ENCODE data around the gene KRTAP27-1.

The KRTAP27-1 gene

DNA sequence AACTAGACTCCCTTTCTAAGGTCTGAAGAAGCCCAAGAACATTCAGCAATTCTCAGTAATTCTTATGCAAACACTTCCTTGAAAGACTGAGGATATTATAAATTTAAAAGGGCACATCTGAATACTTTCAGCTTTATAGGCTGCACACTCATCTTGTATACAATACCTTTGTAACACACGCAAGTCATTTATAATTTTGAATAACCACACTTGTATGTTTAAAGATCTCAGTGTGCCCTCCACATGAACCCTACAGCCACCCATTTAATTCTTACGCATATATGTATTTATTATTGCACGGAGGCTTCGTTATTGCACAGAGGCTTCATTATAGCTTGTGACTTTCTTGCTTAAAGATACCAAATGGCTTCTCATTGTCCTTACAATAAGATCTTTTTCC, 1.2 kb upstream of the KRTAP27-1 start:
- Histone ChIP-seq H3K4me1 (ENCODE audit: control insufficient read depth, insufficient read depth, low read length, unreplicated experiment) (no peaks in the 10 kb centered on the region), H3K79me2 (ENCODE audit: control insufficient read depth, insufficient read depth, low read length, unreplicated experiment) (no peaks in the 10 kb centered on the region), H3K27ac (ENCODE audit: low read depth, low read length) (no peak overlapping the region), H2AFZ (ENCODE audit: low read length, unreplicated experiment) (no peak overlapping the region), H3K36me3 (ENCODE audit: insufficient read depth, low read length) (no peaks in the 10 kb centered on the region), H3K27me3 (ENCODE audit: insufficient read depth, low read length) (no peaks in the 10 kb centered on the region), H3K4me3 (ENCODE audit: low read depth, low read length) (no peak overlapping the region)

DNA sequence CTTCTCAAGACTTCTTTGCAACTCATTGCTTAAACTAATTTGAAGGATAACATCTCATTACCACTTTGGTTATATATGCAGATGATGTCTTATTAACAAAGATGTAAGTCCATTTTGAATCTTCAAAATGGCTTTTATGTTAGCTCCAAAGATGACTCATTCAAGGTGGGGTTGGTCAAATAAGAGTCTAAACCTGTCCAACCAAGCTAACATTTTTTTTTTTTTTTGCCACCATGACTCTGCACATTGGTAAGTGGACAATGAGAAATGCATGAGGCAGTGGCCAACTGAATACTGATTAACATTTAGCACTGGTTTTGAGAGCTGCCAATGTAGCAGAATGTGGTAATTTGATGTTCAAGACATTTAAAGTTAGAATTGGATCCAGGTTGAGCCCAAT, 278 bp upstream of the KRTAP27-1 start:
- Histone ChIP-seq H3K36me3 (ENCODE audit: insufficient read depth, low read length) (no peaks in the 10 kb centered on the region), H2AFZ (ENCODE audit: low read length, unreplicated experiment) (no peak overlapping the region), H3K27ac (ENCODE audit: low read depth, low read length) (no peak overlapping the region), H3K4me3 (ENCODE audit: low read depth, low read length) (no peak overlapping the region), H3K4me1 (ENCODE audit: control insufficient read depth, insufficient read depth, low read length, unreplicated experiment) (no peaks in the 10 kb centered on the region), H3K79me2 (ENCODE audit: control insufficient read depth, insufficient read depth, low read length, unreplicated experiment) (no peaks in the 10 kb centered on the region), H3K27me3 (ENCODE audit: insufficient read depth, low read length) (no peaks in the 10 kb centered on the region)

DNA sequence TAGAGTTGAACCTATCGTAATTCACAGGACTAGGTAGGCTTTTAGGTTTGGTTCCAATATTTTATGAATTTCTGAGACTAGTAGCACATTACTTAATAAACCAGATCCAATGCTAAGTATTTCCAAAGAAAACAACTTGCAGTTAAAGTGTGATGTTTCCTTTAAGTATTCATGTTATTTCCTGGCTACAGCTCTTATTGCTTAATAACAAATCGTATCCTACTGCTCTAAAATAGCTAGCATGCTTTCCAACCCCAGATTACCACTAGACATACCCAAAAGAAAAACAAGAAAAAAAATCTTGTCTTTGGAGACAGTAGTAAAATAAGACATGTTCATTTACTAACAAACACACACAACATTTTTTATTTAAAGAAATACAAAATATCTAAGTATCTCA, 898 bp downstream of the KRTAP27-1 start:
- H3K79me2 ChIP-seq (ENCODE audit: control insufficient read depth, insufficient read depth, low read length, unreplicated experiment) = no peaks in the 10 kb centered on the region
- no peaks in the 10 kb centered on the region for H3K27me3 ChIP-seq (ENCODE audit: insufficient read depth, low read length)
- no peaks in the 10 kb centered on the region for H3K4me1 ChIP-seq (ENCODE audit: control insufficient read depth, insufficient read depth, low read length, unreplicated experiment)
- no peaks in the 10 kb centered on the region for H3K36me3 ChIP-seq (ENCODE audit: insufficient read depth, low read length)
- H3K27ac ChIP-seq (ENCODE audit: low read depth, low read length) = no peak overlapping the region
- no peak overlapping the region for H2AFZ ChIP-seq (ENCODE audit: low read length, unreplicated experiment)
- H3K4me3 ChIP-seq (ENCODE audit: low read depth, low read length) = no peak overlapping the region

DNA sequence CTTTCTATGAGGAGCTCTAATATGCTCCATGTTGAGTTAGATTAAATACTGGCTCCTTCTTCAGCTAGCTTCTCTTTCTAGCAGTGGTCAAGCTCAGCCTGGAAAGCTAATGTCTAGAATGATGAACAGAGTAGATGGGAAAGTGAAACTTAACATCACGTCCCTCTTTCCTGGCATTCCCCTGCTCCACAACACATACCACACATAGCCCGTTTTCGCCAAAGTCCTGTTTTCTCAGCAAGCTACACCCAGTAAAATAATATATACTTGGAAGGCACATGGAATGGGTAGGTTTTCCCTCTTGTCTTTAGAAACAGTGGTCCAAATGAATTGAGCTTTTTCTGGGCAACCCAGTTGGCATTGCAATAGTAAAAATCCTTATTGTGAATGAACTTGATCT, 3.8 kb downstream of the KRTAP27-1 start:
- Histone ChIP-seq H3K27me3 (ENCODE audit: insufficient read depth, low read length) (no peaks in the 10 kb centered on the region), H3K4me3 (ENCODE audit: low read depth, low read length) (peak overlapping the region; percentile 8; the same call in 1 of the 2 replicates), H3K79me2 (ENCODE audit: control insufficient read depth, insufficient read depth, low read length, unreplicated experiment) (no peaks in the 10 kb centered on the region), H3K36me3 (ENCODE audit: insufficient read depth, low read length) (no peaks in the 10 kb centered on the region), H2AFZ (ENCODE audit: low read length, unreplicated experiment) (no peak overlapping the region), H3K4me1 (ENCODE audit: control insufficient read depth, insufficient read depth, low read length, unreplicated experiment) (no peaks in the 10 kb centered on the region), H3K27ac (ENCODE audit: low read depth, low read length) (no peak overlapping the region)

DNA sequence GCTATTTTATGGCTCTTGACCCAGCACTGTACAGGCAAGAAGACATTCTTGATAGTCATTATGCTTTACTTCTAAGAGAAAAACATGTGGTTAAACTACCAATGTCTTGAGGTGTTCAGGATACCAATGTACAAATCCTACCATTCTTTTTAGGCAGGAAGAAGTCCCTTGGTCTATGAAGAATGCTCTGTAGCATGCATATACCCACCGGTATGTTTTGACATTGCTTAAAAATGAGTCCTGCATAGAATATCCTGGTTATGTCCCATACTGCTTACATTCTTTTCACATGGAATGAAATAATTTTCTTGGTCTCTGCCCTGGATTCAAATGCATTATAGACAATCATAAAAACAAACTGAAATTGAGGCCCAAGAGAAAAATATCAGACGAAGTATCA, 4.8 kb downstream of the KRTAP27-1 start:
- Histone ChIP-seq H2AFZ (ENCODE audit: low read length, unreplicated experiment) (no peak overlapping the region), H3K27me3 (ENCODE audit: insufficient read depth, low read length) (no peaks in the 10 kb centered on the region), H3K4me3 (ENCODE audit: low read depth, low read length) (no peak overlapping the region), H3K79me2 (ENCODE audit: control insufficient read depth, insufficient read depth, low read length, unreplicated experiment) (no peaks in the 10 kb centered on the region), H3K36me3 (ENCODE audit: insufficient read depth, low read length) (no peaks in the 10 kb centered on the region), H3K27ac (ENCODE audit: low read depth, low read length) (no peak overlapping the region), H3K4me1 (ENCODE audit: control insufficient read depth, insufficient read depth, low read length, unreplicated experiment) (no peaks in the 10 kb centered on the region)

DNA sequence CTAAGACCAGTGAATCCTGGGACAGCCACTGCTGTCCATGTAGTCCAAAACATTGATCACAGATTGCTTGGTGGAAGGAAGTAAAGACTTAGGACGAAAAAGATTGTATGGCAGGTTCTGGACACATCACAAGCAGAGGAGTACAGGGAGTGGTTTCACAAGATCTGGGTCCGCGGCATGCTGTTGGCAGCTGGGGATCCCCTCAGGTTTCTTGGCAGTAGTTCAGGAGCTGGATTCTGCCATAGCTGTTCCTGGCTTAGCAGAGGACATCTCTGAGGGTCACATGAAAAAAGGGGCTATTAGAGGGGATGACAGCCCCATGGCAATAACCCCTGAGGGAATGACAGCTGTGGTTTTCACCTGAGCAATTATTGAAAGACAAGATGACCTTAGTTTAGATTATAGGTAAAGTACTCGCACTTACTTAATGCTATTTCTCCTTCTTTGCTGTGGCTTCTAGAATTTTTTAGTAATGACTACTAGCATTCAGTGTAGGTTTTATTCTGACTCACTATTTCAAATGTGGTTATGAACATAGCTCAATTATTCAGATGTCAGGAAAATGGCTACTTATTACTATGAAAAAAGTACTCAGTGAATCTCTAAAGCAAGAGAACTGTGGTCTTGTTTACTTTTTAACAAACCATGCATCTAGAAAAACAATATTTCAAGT, 8.2 kb downstream of the KRTAP27-1 start:
- Histone ChIP-seq H3K4me3 (ENCODE audit: low read depth, low read length) (no peak overlapping the region), H3K36me3 (ENCODE audit: insufficient read depth, low read length) (no peaks in the 10 kb centered on the region), H2AFZ (ENCODE audit: low read length, unreplicated experiment) (no peak overlapping the region), H3K4me1 (ENCODE audit: control insufficient read depth, insufficient read depth, low read length, unreplicated experiment) (no peaks in the 10 kb centered on the region), H3K27me3 (ENCODE audit: insufficient read depth, low read length) (no peaks in the 10 kb centered on the region), H3K27ac (ENCODE audit: low read depth, low read length) (no peak overlapping the region), H3K79me2 (ENCODE audit: control insufficient read depth, insufficient read depth, low read length, unreplicated experiment) (no peaks in the 10 kb centered on the region)

DNA sequence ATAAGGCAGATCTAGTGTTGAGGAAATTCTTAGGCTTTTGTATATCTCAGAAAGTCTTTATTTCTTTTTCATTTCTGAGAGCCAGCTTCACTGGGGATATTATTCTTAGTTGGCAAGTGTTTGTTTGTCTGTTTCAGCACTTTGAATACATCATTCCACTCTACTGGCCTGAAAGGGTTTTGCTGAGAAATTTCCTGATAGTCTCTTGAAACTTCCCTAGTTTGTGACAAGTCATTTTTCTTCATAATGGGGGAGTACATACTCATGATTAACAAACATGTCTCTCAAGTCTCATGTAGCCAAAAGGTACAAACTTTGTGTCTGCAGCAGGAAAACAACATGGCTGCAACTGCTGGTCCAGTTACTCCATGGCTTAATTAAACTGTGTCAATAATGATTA, 11.1 kb downstream of the KRTAP27-1 start:
- Histone ChIP-seq H3K36me3 (ENCODE audit: insufficient read depth, low read length) (no peaks in the 10 kb centered on the region), H3K27ac (ENCODE audit: low read depth, low read length) (no peak overlapping the region), H3K79me2 (ENCODE audit: control insufficient read depth, insufficient read depth, low read length, unreplicated experiment) (no peaks in the 10 kb centered on the region), H2AFZ (ENCODE audit: low read length, unreplicated experiment) (no peak overlapping the region), H3K27me3 (ENCODE audit: insufficient read depth, low read length) (no peaks in the 10 kb centered on the region), H3K4me3 (ENCODE audit: low read depth, low read length) (no peak overlapping the region), H3K4me1 (ENCODE audit: control insufficient read depth, insufficient read depth, low read length, unreplicated experiment) (no peaks in the 10 kb centered on the region)

DNA sequence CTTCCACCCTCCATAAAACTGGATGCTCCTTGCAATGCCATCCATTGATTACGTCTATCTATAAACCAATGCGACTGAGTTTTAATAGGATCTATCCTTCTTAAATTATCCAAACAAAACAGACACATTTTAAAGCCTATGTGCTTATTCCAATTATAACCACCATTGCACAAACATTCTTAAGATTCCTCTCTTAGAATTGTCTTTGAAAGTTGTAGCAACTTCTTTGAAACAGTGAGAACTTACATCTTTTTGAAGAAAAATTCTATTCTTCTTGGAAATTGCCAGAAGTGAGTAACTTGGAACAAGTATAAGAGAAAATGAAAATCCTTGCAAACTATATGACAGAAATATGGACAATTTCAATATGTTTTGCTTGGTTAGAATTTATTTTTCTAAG, 17.3 kb downstream of the KRTAP27-1 start, which contains the start of gene KRTAP26-1:
KRTAP26-1 (minus strand) TSS at position 101 of the 400 bp plus-strand sequence. CDS start 280 bp downstream, outside the sequence.
- Histone ChIP-seq H3K4me1 (ENCODE audit: control insufficient read depth, insufficient read depth, low read length, unreplicated experiment) (no peaks in the 10 kb centered on the region), H3K27me3 (ENCODE audit: insufficient read depth, low read length) (no peaks in the 10 kb centered on the region; the same call in 1 of the 2 replicates)

DNA sequence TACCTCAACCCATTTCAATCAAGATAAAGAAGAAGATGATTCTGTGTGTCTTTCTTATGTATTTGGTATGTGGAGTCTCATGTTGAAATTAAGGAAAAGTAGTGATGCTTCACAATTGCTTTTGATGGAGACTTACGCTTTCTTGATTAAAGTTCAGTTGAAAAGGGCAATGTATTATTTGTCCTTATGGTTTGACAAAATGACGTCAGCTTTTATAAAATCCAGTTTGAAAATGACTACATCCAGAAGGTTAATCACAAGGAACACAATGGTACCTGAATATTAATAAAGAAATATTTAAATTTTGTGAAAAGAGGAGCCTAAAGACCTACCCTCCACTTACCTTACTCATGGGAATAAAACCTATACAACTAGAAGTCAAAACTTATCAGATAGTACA, 21.8 kb downstream of the KRTAP27-1 start:
- Histone ChIP-seq H3K27me3 (ENCODE audit: insufficient read depth, low read length) (no peaks in the 10 kb centered on the region; the same call in 1 of the 2 replicates), H2AFZ (ENCODE audit: low read length, unreplicated experiment) (no peak overlapping the region), H3K4me1 (ENCODE audit: control insufficient read depth, insufficient read depth, low read length, unreplicated experiment) (no peaks in the 10 kb centered on the region), H3K36me3 (ENCODE audit: insufficient read depth, low read length) (no peaks in the 10 kb centered on the region), H3K27ac (ENCODE audit: low read depth, low read length) (no peak overlapping the region), H3K79me2 (ENCODE audit: control insufficient read depth, insufficient read depth, low read length, unreplicated experiment) (no peaks in the 10 kb centered on the region), H3K4me3 (ENCODE audit: low read depth, low read length) (no peak overlapping the region)

More for the DNA sequence above, 17.3 kb downstream of the KRTAP27-1 start, which contains the start of gene KRTAP26-1:
- no peaks in the 10 kb centered on the region for H3K79me2 ChIP-seq (ENCODE audit: control insufficient read depth, insufficient read depth, low read length, unreplicated experiment)
- H2AFZ ChIP-seq (ENCODE audit: low read length, unreplicated experiment) = no peak within 1 kb of the TSS
- no peak within 1 kb of the TSS for H3K27ac ChIP-seq (ENCODE audit: low read depth, low read length)
- no peak within 1 kb of the TSS for H3K4me3 ChIP-seq (ENCODE audit: low read depth, low read length)
- no peaks in the 10 kb centered on the region for H3K36me3 ChIP-seq (ENCODE audit: insufficient read depth, low read length)

DNA sequence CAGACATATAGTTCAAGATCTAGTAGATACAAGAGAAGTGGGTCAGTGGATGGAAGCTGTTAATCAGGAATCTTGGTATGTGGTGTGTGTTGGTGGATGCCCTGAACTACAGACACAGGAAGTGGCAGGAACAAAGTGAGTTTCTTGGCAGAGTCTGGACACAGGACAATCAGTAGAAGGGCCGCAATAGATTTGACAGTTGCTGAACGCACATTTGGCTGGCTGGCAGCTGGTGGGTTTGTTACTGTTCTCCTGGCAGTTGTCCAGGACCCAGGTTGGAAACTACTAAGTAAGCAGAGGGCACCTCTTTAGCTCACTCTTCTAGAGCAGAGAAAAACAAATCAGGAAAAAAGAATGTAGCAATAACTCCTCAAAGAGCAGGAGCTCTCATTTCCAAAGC, 30.6 kb downstream of the KRTAP27-1 start:
- no peak overlapping the region for H3K27ac ChIP-seq (ENCODE audit: low read depth, low read length)
- no peak overlapping the region for H3K4me3 ChIP-seq (ENCODE audit: low read depth, low read length)
- H3K36me3 ChIP-seq (ENCODE audit: insufficient read depth, low read length) = no peaks in the 10 kb centered on the region
- H2AFZ ChIP-seq (ENCODE audit: low read length, unreplicated experiment) = no peak overlapping the region
- no peaks in the 10 kb centered on the region for H3K4me1 ChIP-seq (ENCODE audit: control insufficient read depth, insufficient read depth, low read length, unreplicated experiment)
- H3K79me2 ChIP-seq (ENCODE audit: control insufficient read depth, insufficient read depth, low read length, unreplicated experiment) = no peaks in the 10 kb centered on the region
- 0 out of 2 replicates have a peak, but pooled peaks cover 2% of the 10 kb centered on the region for H3K27me3 ChIP-seq (ENCODE audit: insufficient read depth, low read length)

DNA sequence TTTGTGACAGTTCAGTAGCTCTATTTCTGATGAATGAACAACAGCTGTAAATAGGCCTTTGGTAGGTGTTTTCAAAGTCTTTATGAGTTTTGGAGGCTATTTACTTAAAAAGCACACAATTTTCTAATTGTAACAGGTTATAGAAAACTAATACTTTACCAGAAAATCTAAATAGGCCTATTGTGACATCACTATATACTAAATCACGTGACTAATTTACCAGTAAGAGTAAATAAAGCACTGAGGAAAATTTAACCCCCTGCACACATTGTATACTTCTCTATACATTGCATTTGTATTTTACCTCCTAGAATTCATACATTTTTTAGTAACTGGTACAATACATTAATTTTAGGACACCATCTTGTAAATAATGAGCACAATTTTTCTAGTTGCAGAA, 32.4 kb downstream of the KRTAP27-1 start:
- H2AFZ ChIP-seq (ENCODE audit: low read length, unreplicated experiment) = no peak overlapping the region
- H3K4me1 ChIP-seq (ENCODE audit: control insufficient read depth, insufficient read depth, low read length, unreplicated experiment) = no peaks in the 10 kb centered on the region
- H3K4me3 ChIP-seq (ENCODE audit: low read depth, low read length) = no peak overlapping the region
- no peaks in the 10 kb centered on the region for H3K79me2 ChIP-seq (ENCODE audit: control insufficient read depth, insufficient read depth, low read length, unreplicated experiment)
- H3K27ac ChIP-seq (ENCODE audit: low read depth, low read length) = no peak overlapping the region
- H3K27me3 ChIP-seq (ENCODE audit: insufficient read depth, low read length) = 0 out of 2 replicates have a peak, but pooled peaks cover 3% of the 10 kb centered on the region
- no peaks in the 10 kb centered on the region for H3K36me3 ChIP-seq (ENCODE audit: insufficient read depth, low read length)

All from ACC112 (cell line).